HG03095 (cell line): ENCODE measurements around the gene NME5.
"Not testable (repeated sequence)": the region's sequence is repeated elsewhere in the genome, so short reads cannot be mapped to it uniquely, and the experiment has no call there.

Experiments used
- ATAC-seq: cut with Tn5 transposase; IDR thresholded peaks from one replicate; pipeline ENCODE4 v1.9.1; 2021; ENCODE audit warnings: moderate library complexity; ENCODE audit not compliant: unreplicated experiment

NME5 gene

DNA sequence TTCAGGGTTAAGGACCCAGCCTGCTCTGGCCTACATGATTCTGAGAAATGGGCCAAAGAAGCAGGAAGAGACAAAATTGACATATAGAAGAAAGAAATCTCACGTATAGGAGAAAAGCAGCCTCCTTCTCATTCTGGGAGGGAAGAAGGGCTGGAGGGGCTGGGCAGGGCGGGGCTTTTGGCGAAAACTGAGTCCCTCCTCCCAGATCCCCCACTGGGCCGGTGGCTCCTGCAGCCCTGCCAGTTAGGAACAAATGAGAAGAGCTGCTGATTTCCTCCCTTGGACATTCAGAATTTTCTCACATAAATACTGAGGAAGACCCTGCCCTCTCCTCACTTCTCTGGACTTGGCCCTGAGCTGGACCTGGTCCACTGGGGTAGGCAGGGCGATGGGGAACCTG, 55.5 kb downstream of the NME5 start, which contains the start of gene WNT8A:
WNT8A (plus strand) TSS at position 332 of the 400 bp plus-strand sequence. CDS start 95 bp downstream, outside the sequence.
- no peak for ATAC-seq

- no peak for ATAC-seq
These were observed 57.2 kb downstream of the NME5 start for GRCh38 chr5:138082033-138082432.

DNA sequence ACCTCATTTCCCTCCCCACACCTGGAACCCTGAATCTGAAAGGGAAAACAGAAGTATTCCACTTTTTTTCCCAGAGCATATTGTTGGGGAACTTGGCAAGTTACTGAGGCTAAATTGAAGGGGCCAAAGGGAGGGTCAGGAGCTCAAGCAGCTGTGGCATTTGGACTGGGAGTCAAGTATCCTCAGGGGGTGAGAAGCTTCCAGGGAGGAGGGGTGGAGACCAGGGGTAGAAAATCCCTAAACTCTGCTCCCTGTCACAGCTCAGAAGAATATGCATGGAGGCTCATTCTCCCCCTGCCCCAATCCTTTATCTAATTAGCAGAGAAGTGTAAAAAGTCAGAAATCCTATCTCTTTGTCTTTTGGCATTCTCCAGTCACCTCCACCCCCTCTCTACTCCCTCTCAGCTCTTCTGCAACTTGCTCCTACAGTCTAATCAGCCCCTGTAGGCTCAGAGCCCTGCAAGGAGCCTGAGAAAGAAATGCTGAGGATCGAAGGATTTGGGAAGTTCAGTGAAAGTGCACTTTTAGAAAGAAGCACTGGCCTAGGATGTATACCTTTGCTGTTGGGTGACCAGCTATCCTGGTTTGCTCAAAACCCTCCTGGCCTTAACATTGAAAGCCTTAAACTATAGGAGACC, 61.1 kb downstream of the NME5 start:
- ATAC-seq: no peak

- no peak for ATAC-seq
These were observed 62.0 kb downstream of the NME5 start for GRCh38 chr5:138077064-138077696.

- ATAC-seq: not testable (repeated sequence)
These were observed 69.2 kb downstream of the NME5 start for GRCh38 chr5:138070026-138070425.

DNA sequence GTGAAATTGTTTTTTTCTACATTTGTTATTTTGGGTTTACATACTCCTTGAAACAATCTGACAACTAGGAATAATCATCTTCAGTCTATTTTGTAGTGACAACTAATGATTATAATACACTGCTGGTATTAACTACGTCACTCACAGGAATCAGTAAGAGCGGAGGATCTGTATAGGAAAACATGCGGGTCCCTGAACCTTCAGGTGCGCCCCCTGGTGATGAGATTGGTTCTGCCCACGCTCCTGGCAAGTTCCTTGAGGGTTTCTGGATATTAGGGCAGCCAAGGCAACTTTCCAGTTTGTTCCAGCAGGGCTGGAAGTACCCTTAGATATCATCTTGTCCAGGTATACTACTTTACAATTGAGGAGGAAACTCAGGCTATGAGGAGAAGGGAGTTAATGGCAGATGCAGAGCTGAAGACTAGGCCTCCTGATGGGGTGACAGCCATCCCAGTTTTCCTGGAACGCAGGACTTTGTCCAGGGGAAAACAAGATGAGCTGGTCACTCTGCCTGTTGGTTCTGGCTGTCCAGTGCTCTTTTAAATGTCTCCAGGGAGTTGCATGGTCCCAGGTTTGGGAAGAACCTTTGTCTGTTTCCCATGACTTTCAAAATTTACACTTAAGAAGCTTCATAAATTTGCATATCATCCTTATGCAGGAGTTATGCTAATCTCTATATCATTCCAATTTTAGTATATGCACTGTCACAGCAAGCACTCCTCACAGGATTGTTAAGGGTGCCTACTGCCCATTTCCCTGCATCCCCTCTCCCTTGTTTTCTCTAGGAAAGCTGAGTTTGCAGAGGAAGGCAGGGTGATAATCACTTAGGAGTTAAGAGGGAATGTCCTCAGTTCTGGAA, 70.3 kb downstream of the NME5 start:
- ATAC-seq: no peak

DNA sequence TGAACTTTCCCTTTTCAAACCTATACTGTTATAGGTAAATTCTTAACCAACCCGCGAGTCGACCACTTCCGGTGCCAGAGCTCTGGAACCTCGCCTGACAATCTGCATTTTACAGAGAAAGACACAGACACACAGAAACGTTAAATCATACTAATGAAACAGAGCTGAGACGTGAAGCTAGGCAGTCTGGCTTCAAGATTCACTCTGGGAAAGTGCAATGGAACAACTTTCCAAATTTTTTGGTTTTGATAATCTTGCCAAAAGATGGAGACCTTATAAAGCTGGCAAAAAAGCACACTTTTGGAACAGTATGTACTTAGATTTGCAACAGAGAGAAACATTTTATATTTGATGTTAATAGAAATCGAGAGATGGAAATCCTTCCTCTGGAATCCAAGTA, 71.3 kb downstream of the NME5 start:
- ATAC-seq: no peak
